PFSK-1 (cell line): ENCODE results near the gene DEFB123.

Experiments used
- FOXP2 ChIP-seq: optimal IDR thresholded peaks from 2 replicates; pipeline ENCODE3; 2011; ENCODE audit warnings: borderline replicate concordance, control low read depth, inconsistent platforms; ENCODE audit not compliant: insufficient read depth; ENCODE audit errors: extremely low read length, extremely low read depth
- POLR2AphosphoS5 ChIP-seq: IDR thresholded peaks from 2 replicates; pipeline ENCODE4 v1.6.1; 2012; ENCODE audit warnings: low read depth, mild to moderate bottlenecking, control low read depth, low read length, moderate library complexity
- REST ChIP-seq, 2 experiments: IDR thresholded peaks; 2 replicates each; pipeline versions ENCODE4 v1.6.1 to v1.8.0; 2011 to 2012; ENCODE audit warnings: low read depth in 2 of 2, low read length in 2 of 2, control low read depth in 1 of 2, inconsistent platforms in 1 of 2, mild to moderate bottlenecking in 1 of 2, moderate library complexity in 1 of 2; ENCODE audit not compliant: insufficient read depth in 1 of 2
- SIN3A ChIP-seq: IDR thresholded peaks from 2 replicates; pipeline ENCODE4 v1.6.1; 2012; ENCODE audit warnings: mild to moderate bottlenecking, low read length, moderate library complexity, borderline replicate concordance; ENCODE audit not compliant: insufficient read depth
- TAF1 ChIP-seq: IDR thresholded peaks from 2 replicates; pipeline ENCODE4 v1.6.1; 2012; ENCODE audit warnings: low read length, control low read depth, borderline replicate concordance; ENCODE audit not compliant: insufficient read depth

GRCh38 chr20:31415653-31416052, 24.8 kb upstream of the DEFB123 start:
- TF ChIP-seq REST (IDR thresholded peaks at IDR 0.05; ENCODE audit: insufficient read depth in 1 of 2, low read depth in 2 of 2, low read length in 2 of 2) (no peak), SIN3A (no peak), TAF1 (no peak), POLR2AphosphoS5 (no peak), FOXP2 (no peak)
